Dermis blood vessel endothelial cell (primary cell): ENCODE measurements around the gene PRXL2A. TPM values are rescaled to one million over a fixed set of nuclear protein-coding genes. Genes with fewer than 3 reads are reported as not detected.
"Not testable (repeated sequence)": the region's sequence is repeated elsewhere in the genome, so short reads cannot be mapped to it uniquely, and the experiment has no call there.

Experiments used
- DNase-seq: peaks from one replicate; pipeline ENCODE4 v3.0.0; 2010
- total RNA-seq: library from RNA; depleted of rRNA; stranded (reverse); fragments of >200 nt; gene quantifications from 2 replicates; pipeline ENCODE4 v1.2.3, GENCODE V29; 2014

Gene PRXL2A
- total RNA-seq, 1 donor from 2014 or later: 343 TPM

DNA sequence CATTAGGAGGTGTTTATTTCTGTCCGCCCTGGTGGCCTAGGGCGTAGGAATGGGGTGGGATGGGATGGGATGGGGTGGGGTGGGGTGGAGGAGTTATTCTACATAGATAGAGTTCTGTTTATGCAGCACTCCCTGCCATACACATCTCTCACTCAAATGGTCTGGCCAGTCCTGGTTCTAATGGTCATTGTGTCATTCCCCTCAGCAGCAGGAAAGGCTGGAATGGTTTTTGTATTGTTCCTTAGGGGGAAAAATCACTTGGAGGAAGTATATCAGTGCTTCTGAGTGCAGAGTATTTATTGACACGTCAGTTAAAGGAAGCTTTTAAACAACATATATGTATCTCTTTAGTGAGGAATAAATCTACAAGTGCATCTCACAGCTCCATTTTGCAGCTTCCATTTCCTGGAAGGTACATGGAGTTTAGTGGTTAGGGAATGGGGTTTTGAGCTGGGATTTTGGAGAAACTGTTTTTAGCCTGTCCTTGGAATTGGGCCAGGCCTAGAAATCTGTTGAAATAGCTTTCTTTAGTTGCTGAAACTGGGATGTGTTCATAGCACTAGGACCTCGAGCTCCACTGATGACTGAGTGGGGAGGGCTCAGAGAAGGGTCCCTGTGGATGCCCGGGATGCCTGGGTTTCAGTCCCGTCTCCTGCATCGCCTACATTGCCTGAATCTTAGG lies 54.1 kb downstream of the PRXL2A start:
- peak; percentile 78 for DNase-seq

DNA sequence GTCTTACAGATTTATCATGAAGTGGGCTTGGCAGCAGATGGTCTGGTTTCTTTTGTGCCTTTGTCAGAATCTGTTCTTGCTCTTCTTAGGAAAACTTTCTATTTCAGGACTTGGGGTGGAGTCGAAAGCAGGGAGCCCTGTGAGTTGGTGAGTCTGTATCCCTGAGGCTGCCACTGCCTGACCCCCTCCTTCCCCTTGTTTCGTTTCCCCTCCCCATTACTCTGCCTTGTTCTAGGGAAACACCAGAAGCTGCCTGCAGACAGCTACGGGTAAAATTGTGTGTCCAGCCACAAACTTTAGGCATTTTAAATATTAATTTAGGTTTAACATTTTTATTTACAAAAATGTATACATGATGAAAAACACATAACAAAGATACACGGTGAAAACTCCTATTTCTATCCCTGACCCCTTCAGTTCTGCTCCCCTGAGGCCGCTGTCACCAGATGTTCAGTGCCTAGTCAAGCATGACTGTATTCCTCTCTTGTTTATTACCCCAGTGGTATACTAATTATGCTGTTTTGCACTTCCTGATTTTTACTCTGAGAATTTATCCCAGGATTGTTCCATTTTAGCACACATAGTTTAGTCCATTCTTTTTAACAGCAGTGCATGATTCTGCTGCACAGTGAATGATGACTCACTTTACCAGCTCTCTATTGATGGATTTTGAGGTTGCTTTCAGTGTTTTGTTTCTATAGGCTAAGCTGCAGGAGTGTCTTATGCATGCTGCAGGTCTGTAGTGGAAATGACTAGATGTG lies 54.8 kb downstream of the PRXL2A start:
- peak; percentile 66 for DNase-seq

DNA sequence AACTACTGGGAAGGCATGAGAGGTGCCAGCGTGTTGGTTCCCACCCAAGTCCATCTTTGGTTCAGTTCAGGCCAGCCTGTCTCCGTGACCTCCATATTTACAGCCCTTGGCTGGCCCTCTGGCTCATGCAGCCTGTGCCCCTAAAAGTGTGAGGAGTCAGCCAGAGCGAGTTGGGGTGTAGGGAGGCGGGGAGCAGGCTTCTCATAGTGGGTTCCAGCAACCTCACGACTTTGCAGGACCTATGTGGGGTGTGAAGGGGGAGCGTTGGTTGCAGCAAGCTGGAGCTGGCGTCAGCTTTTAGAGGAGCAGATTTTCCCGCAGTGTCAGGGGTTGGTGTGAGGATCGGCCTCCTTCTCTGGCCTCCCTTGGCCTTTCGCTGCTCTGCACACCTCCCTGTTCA lies 55.5 kb downstream of the PRXL2A start:
- no peak for DNase-seq

DNA sequence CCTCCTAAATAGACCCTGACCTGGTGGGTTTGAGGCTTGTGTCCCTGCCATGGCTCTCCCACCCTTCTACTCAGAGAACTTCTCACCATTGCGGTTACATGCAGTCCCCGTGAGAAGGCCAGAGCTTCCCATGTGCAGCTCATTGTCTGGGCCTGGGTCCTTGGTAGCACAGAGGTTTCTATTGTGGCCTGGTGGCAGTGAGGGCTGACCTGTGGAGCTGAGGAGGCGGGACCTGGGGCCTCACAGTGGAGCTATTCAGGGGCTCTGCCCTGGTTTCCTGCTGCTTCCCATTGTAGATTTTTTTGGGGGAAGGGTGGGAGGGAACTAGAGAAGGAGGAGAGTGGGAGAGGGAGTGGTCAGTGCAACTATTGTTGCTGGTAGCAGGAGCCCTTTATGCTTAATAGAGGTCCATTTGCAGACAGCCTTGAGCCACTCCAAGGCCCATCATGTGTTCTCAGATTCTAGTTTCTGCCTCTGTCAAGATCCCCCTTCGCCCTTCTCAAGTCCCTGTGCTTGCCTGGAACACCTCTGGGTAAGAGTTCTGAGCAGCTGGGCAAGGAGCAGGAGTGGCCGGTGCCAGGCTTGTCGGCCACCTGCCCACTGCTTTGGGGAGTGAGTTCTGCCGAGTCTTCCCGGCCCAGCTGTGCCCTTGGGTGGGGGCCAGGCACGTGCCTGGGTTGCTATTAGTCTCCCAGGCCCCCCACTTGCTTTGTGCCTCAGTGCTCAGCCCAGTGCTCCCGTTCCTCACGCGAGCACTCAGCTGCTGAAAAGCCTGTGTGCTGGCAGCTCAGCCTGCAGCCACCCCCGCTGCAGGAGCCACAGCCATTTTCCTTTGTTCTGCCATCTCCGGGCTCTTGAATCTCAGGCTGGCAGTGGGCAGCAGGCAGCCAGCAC lies 56.5 kb downstream of the PRXL2A start:
- DNase-seq: peak; percentile 72

DNA sequence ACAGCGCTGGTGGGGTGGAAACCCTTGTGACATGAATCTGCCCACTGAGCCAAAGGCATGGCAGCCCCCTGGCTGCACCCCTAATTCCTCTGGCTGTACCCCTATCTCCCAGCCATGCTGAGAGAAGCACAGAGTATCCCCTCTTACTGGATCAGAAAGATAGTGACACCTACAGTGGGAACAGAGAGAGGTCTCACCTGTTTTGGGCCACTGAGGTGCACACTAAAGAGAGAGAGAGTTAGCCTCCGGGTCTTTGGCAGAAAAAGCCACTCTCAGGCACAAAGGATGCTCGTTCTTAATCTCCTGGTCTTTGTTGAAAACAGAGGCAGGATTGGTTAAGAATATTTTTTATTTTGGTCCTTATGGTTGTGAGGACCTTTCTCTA lies 57.1 kb downstream of the PRXL2A start:
- no peak for DNase-seq

DNA sequence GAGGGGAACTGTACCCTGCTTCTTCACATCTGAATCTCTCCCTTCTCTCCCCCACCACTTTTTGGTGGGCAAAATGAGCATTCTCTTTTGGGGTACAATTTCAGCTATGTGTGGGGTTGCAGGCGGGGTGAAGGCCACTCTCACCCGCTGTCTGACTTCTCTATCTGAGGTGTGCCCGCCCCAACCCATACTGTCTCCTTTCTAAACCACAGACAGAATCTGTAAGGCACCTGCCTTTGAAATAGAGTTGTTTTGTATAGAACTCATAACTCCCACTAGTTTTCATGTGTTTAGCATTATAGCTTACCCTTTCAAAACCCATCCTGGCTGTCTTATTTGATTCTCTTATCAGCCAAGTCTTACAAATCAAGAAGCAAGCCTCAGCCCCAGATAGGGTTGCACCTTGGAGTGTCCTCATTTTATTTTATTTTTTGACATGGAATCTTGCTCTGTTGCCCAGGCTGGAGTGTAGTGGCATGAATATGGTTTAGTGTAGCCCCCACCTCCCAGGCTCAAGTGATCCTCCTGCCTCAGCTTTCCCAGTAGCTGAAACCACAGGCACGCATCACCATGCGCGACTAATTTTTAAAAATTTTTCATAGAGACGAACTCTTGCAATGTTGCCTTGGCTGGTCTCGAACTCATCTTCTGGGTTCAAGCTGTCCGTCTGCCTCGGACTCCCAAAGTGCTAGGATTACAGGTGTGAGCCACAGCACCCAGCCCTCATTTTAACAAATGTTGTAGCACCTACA lies 57.7 kb downstream of the PRXL2A start:
- no peak for DNase-seq

DNA sequence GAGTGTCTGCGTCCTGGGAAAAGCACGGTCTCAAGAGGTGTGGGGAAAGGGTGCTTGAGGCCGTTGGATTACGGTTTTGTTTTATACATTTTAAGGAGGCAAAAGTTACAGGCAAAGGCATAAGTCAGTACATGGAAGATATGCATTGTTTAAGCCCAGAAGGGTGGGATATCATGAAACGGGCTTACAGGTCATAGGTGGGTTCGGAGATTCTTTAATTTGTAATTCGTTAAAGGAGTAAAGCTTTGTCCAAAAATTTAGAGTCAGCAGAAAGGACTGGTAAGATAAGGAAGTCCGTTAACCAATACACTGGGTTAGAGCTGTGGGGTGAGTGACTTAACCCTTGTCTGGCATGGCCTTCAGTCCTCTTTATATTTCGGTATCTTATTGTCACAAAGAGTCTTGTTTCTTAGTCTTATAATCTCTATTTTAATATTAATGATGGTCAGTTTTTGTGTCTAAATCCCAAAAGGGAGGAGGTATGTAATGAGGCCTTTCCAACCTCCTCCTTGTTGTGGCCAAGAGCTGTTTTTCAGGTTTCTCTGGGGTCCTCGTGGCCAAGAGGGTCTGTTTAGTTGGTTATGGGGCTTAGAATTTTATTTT lies 58.5 kb downstream of the PRXL2A start:
- no peak for DNase-seq

DNA sequence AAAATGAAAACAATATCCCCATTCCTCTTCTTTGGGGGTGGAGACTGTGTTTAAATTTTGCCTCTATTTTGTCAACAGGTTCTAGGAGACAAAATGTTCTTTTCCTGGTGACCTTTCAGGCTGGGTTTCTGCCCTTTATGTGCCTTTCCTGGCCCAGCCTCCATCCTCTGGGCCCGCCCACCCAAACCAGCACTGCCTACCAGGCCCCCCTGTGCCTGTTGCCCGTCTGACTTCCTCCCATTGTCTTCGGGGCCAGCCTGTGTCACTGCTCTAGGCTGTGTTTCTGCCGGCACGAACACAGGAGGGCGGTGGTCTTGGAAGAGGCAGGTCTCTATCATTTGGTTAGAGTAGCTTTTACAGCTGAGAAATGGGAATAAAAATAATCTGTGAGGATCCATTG lies 59.7 kb downstream of the PRXL2A start:
- DNase-seq: peak; percentile 92

DNA sequence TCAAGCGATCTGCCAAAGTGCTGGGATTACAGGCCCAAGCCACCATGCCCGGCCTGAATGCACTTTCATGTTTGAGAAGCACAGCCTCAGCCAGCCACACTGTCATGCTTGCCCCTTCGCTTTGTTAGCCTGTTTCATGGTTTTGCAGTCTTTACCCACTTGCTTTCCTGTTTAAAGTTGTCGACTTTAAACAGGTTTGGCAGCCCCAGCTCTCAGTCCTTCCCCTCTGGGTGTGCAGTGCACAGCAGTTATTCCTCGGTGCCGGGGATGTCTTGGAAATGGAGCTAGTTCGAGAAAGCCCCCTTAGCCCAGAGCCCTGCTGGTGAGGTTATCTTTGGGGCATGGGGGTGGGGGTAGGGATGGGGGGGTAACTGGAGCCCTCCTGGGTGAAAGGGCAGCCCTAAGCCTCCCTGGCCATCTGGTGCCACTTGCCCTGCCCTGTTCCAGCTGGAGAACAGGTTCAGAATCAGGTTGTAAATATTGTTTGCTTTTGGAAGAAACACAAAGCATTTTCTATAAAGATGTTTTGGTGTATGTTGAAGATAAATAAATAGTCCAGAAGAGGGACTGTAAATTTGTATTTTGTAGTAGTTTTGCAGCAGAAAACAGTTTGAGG lies 60.6 kb downstream of the PRXL2A start:
- DNase-seq: no peak

DNA sequence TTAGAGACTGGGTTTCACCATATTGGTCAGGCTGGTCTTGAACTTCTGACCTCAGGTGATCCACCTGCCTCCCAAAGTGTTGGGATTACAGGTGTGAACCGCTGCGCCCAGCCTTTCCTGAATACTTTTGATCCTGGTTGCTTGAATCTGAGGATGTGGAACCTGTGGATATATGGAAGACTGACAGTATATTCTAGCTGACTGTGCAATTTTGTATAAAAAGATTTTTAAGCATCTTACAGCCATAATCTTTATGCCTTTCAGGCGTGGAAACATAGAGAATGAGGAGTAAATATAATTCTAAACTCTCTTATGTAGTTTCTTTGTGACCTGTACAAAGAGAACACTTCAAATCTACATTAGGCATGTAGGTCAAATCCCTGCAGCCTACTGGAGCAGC lies 61.9 kb downstream of the PRXL2A start:
- no peak for DNase-seq

DNA sequence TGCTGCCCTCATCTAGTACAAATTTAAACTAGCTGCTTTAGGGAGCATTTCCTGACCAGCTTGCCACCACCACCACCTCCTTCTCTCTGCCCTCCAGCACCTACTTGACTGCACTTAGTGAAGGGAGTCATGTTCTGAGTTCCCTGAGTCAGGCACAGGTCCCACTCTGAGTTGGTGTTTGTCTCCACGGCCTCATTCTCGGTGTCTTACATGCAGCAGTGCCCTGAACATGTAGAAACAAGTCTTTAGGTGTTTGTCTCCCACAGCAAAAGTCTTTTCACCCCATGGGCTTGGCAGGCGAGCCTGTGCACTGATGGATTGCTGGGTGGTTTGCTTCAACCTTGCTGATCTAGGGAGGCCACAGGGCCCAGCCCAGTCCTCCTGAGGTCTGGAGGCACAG lies 62.6 kb downstream of the PRXL2A start:
- no peak for DNase-seq

DNA sequence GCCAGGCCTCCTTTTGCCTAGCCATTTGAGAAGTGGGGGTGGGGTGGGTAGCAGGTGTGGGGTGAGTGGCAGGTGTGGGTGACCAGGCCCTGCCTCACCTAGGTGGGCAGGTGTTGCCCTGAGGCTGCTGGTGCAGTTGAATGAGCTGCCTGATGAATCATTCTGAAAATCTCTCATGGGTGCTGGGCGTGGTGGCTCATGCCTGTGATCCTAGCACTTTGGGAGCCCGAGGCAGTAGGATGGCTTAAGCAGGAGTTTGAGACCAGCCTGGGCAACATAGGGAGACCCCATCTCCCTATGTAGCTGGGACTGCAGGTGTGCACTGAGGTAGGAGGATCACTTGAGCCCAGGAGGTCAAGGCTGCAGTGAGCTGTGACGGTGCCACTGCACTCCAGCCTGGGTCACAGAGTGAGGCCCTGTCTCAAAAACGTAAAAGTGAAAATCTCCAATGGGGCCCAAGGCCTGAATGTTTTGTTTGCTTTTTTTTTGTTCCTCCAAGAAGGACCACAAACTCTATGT lies 63.4 kb downstream of the PRXL2A start:
- no peak for DNase-seq

DNA sequence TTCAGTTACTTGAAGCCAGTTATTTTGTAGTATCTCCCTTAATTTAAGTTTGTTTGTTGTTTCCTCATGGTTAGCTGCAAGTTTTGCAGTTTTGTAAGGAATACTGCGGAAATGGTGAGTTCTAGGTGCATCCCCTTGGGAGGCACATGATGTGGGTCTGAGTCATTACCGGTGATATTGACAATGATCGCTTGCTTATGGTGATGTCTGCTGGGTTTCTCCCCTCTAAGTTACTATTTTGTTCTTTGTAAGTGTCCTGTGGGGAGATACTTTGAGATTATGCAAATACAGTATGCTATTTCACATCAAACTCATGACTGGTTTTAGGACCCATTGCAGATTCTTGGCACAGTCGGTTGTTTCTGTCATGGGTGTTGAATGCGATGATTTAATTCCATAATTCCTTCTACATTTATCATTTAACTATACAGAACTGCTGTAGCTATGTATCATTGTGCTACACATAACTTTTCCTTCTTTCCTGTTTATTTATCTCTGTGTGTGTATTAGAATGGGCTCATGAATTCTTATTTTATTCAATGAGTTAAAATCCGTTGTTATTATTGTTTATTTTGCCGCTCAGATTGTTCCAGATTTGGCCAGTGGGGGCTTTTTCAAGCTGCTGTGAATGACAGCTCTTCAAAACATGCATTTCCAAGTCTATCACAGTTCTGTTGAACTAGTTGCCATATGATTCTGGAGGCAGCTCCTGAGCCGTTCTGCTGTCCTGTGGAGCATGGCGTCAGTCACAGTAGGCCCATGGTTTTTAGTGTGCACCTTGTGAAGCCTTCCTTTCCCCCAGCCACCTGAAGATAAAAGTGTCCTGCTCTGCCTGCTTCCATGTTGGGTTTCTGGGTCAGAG lies 64.1 kb downstream of the PRXL2A start:
- DNase-seq: peak; percentile 89

DNA sequence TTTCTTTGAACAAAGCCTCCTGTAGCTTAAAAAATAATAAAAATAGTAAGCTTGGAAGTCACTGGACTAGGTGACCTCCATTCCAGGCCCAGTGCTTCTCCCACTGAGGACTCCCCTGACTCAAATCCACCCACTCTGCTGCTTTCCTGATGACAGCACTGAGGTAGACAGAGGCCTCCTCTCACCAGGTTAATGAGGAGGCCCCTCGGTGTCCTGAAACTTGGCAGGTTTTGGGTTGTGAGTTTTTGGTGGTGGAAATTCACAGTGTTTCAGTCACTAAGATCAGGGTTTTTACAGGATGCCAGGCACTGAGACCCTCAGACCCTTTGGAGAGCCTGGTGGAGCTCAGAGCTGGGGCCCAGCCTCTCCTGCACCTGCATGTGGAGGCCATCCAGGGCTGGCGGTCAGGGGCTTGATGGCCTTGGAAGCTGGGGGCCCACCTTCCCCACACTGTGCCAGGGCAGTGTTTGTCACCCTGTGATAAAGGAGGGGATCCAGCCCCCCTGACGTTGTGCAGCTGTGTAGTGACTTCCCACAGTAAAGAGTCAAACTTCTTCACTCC lies 64.8 kb downstream of the PRXL2A start:
- no peak for DNase-seq

DNA sequence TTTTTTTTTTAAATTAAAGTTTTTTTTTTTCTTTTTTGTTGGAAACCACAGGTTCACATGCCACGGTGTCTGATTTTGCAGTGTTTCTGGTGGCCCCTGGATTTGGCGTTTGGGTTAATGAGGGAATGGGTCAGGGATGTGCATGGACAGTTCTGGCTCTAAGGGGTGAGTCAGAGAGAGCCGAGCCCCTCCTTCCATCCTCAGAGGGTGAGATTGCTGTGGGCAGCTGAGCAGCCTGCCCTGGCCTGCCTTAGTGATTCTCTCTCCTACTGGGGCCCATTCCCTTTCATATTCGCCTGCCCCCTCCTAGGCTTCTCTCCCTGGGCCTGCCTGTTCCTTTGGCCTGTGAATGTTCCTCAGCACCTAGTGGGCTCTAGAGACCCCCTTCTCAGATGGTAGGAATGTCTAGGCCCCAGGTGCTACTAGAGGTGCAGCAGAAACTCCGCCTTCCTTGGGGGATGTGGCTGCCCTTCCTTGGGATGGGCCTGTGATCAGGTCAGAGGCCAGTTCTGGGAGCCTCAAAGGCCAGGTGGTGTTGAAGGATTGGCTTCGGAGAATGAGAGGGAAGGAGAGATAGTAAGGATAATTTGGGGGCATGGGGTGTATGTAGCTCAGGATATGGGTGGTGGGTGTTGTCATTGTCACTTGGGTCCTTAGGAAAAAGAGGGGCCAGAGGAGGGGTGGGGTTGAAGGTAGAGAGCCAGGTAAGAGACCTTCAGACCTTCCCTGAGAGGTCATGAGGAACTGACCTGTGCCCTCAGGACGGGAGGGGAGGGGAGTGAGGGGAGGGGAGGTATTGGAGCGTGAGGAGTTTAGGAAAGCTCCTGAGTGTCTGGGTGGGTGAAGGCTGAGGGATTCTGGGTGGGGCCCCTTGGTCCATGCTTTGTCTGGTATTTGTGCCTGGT lies 65.6 kb downstream of the PRXL2A start:
- no peak for DNase-seq

DNA sequence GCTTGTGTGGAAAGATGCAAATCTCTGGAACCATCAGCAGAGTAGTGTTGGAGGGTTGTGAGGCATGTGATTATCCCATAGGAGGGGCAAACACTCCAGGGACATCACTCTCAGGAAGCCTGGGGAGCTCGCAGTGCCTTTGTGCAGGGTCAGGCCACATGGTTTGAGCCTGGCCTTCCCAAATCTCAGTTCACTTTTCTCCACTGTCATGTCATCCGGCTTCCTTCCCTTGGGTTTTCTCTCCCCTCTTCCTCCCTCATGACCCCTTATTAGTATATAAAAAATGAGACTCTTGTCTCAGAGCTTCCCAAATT lies 66.2 kb downstream of the PRXL2A start:
- no peak for DNase-seq

DNA sequence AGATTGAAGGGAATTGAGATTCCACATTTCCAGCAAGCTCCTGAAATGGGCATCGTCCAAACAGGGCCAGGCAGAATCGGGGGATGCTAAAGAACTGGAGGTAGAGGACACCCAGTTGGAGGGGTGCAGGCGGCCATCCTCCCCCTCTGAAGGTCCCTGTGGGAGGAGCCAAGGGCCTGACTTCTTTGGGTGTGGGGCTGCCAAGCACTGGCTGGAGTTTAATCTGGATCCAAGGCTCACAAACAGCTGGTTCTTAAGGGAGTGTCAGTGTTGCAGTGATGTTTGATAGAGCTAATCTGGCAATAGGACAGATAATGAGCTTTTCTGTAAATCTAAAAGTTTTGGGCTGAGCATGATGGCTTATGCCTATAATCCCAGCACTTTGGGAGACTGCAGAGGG lies 66.6 kb downstream of the PRXL2A start:
- no peak for DNase-seq

DNA sequence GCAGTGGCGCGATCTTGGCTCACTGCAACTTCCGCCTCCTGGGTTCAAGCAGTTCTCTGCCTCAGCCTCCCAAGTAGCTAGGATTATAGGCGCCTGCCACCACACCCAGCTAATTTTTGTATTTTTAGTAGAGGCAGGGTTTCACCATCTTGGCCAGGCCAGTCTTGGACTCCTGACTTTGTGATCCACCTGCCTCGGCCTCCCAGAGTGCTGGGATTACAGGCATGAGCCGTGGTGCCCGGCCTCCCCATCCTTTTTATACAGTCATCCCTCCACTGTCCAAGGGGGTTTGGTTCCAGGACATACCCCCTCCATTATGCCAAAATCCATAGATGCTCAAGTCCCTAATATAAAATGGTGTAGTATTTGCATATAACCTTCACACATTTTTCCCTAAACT lies 67.3 kb downstream of the PRXL2A start:
- not testable (repeated sequence) for DNase-seq

DNA sequence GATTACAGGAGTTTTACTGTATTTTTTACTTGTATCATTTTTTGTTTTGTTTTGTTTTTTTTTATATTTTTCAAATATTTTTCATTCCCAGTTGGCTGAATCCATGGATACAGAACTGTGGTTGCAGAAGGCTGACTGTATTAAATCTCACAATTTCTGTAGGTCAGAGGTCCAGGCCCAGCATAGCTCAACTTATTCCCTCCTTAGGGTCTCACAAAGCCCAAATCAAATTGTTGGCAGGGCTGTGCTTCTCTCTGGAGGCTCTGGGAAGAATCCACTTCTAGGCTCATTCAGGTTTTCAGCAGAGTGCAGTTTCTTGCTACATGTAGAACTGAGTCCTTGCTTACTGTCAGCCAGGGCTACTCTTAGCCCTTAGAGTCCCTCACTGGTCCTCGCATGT lies 68.3 kb downstream of the PRXL2A start:
- no peak for DNase-seq
